NCI-H526 treated with DMSO at 0.1 percent for 48 hours (cell line): Measurements from ENCODE around the gene SURF1.
"Not testable (repeated sequence)": the region's sequence is repeated elsewhere in the genome, so short reads cannot be mapped to it uniquely, and the experiment has no call there.

Experiments
- DNase-seq: peaks from one replicate; lab custom pipeline; 2025; lab: John Stamatoyannopoulos, UW

Gene SURF1

GRCh38 chr9:133356391-133357091, at the start of gene SURF1, which contains the start of gene SURF2:
SURF1 (minus strand) TSS chr9:133356487; CDS start chr9:133356453, 34 bp downstream.
SURF2 (plus strand) TSS chr9:133356550; CDS start chr9:133356593, 43 bp downstream.
- DNase-seq = peak; percentile 51

- DNase-seq = no peak
These were observed 49.5 kb upstream of the SURF1 start for GRCh38 chr9:133405508-133406438.

GRCh38 chr9:133404454-133405002, 48.2 kb upstream of the SURF1 start:
- no peak for DNase-seq

- DNase-seq = no peak
These were observed 47.6 kb upstream of the SURF1 start for GRCh38 chr9:133403766-133404453.

GRCh38 chr9:133402689-133403088, 46.4 kb upstream of the SURF1 start:
- no peak for DNase-seq

- no peak for DNase-seq
These were observed 45.3 kb upstream of the SURF1 start for GRCh38 chr9:133401588-133401987.

- no peak for DNase-seq
These were observed 44.0 kb upstream of the SURF1 start for GRCh38 chr9:133400292-133400691.

GRCh38 chr9:133397895-133398294, 41.6 kb upstream of the SURF1 start:
- no peak for DNase-seq

GRCh38 chr9:133397370-133397769, 41.1 kb upstream of the SURF1 start:
- no peak for DNase-seq

- DNase-seq = no peak
These were observed 40.7 kb upstream of the SURF1 start for GRCh38 chr9:133396952-133397351.

- DNase-seq = no peak
These were observed 38.5 kb upstream of the SURF1 start for GRCh38 chr9:133394687-133395271.

- DNase-seq = no peak
These were observed 37.1 kb upstream of the SURF1 start for GRCh38 chr9:133393399-133393798.

- DNase-seq = not testable (repeated sequence)
These were observed 36.0 kb upstream of the SURF1 start for GRCh38 chr9:133392308-133392707.

GRCh38 chr9:133391449-133391848, 35.2 kb upstream of the SURF1 start:
- not testable (repeated sequence) for DNase-seq

GRCh38 chr9:133390713-133391112, 34.4 kb upstream of the SURF1 start:
- no peak for DNase-seq

GRCh38 chr9:133389562-133389961, 33.3 kb upstream of the SURF1 start:
- no peak for DNase-seq

GRCh38 chr9:133389025-133389557, 32.8 kb upstream of the SURF1 start:
- no peak for DNase-seq

- no peak for DNase-seq
These were observed 31.4 kb upstream of the SURF1 start for GRCh38 chr9:133387680-133388079.

- no peak for DNase-seq
These were observed 30.1 kb upstream of the SURF1 start for GRCh38 chr9:133386338-133386737.

- no peak for DNase-seq
These were observed 29.2 kb upstream of the SURF1 start for GRCh38 chr9:133385452-133385851.

- no peak for DNase-seq
These were observed 28.5 kb upstream of the SURF1 start for GRCh38 chr9:133384736-133385321.
